ENCODE results near the gene ITM2A.

DNA sequence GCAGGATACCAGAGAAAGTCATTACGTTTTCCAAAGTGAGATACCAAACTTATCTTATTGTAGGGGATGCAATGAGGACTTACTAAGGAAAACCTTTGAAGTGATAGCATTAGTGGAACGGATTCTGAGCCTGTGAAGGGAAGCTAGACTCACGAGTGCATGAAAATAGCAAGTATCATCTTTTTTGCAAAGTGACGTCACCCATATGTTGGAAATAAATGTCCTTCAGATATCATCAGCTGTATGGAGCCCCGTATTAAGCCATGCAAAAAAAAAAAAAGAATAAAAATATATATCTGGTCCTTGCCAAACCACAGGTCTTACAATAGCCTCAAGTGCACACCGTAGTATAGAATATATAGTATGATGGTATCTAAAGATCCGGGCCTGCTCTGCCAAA lies 46.8 kb upstream of the ITM2A start:
- TF ChIP-seq, protein P1, sequence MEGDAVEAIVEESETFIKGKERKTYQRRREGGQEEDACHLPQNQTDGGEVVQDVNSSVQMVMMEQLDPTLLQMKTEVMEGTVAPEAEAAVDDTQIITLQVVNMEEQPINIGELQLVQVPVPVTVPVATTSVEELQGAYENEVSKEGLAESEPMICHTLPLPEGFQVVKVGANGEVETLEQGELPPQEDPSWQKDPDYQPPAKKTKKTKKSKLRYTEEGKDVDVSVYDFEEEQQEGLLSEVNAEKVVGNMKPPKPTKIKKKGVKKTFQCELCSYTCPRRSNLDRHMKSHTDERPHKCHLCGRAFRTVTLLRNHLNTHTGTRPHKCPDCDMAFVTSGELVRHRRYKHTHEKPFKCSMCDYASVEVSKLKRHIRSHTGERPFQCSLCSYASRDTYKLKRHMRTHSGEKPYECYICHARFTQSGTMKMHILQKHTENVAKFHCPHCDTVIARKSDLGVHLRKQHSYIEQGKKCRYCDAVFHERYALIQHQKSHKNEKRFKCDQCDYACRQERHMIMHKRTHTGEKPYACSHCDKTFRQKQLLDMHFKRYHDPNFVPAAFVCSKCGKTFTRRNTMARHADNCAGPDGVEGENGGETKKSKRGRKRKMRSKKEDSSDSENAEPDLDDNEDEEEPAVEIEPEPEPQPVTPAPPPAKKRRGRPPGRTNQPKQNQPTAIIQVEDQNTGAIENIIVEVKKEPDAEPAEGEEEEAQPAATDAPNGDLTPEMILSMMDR (IDR thresholded peaks at IDR 0.05; ENCODE audit: low read length), result no peak
- TF ChIP-seq EZH2 (IDR thresholded peaks at IDR 0.05; ENCODE audit: borderline replicate concordance, low read length), result no peak

Measured in OCI-LY1 (cell line).